ENCODE measurements around the gene HLF.

HLF gene

DNA sequence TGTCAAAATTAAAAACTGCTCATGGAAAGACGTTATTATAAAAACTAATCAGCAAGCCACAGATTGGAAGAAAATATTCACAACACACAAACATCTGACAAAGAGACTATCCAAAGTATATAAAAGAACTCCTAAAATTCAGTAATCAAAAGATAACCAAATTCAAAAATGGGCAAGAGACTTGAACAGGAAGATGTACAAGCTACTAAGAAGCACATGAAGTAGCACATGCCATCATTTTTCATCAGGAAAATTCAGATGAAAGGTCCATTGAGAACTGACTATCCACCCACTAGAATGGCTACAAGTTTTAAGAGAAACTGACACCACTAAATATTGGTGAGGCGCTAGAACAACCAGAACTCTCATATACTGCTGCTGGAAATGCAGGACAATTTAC lies 3.4 kb upstream of the HLF start:
- TF ChIP-seq TAF1 (IDR thresholded peaks at IDR 0.05; ENCODE audit: low read depth) (no peak), RAD21 (IDR thresholded peaks at IDR 0.05; ENCODE audit: low read depth) (no peak), NFIC (IDR thresholded peaks at IDR 0.05) (no peak), YY1 (IDR thresholded peaks at IDR 0.05; ENCODE audit: low read depth) (no peak), EP300 (IDR thresholded peaks at IDR 0.05; ENCODE audit: borderline replicate concordance) (no peak), EGR1 (IDR thresholded peaks at IDR 0.05) (no peak), FOXM1 (IDR thresholded peaks at IDR 0.05; ENCODE audit: borderline replicate concordance, low read depth) (no peak), CREB1 (IDR thresholded peaks at IDR 0.05; ENCODE audit: low read depth) (no peak)
- TF ChIP-seq, protein P1, sequence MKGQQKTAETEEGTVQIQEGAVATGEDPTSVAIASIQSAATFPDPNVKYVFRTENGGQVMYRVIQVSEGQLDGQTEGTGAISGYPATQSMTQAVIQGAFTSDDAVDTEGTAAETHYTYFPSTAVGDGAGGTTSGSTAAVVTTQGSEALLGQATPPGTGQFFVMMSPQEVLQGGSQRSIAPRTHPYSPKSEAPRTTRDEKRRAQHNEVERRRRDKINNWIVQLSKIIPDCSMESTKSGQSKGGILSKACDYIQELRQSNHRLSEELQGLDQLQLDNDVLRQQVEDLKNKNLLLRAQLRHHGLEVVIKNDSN (IDR thresholded peaks at IDR 0.05): no peak
- TF ChIP-seq, protein P2, sequence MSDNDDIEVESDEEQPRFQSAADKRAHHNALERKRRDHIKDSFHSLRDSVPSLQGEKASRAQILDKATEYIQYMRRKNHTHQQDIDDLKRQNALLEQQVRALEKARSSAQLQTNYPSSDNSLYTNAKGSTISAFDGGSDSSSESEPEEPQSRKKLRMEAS (IDR thresholded peaks at IDR 0.05): no peak
- TF ChIP-seq, protein P3, sequence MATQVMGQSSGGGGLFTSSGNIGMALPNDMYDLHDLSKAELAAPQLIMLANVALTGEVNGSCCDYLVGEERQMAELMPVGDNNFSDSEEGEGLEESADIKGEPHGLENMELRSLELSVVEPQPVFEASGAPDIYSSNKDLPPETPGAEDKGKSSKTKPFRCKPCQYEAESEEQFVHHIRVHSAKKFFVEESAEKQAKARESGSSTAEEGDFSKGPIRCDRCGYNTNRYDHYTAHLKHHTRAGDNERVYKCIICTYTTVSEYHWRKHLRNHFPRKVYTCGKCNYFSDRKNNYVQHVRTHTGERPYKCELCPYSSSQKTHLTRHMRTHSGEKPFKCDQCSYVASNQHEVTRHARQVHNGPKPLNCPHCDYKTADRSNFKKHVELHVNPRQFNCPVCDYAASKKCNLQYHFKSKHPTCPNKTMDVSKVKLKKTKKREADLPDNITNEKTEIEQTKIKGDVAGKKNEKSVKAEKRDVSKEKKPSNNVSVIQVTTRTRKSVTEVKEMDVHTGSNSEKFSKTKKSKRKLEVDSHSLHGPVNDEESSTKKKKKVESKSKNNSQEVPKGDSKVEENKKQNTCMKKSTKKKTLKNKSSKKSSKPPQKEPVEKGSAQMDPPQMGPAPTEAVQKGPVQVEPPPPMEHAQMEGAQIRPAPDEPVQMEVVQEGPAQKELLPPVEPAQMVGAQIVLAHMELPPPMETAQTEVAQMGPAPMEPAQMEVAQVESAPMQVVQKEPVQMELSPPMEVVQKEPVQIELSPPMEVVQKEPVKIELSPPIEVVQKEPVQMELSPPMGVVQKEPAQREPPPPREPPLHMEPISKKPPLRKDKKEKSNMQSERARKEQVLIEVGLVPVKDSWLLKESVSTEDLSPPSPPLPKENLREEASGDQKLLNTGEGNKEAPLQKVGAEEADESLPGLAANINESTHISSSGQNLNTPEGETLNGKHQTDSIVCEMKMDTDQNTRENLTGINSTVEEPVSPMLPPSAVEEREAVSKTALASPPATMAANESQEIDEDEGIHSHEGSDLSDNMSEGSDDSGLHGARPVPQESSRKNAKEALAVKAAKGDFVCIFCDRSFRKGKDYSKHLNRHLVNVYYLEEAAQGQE (IDR thresholded peaks at IDR 0.05; ENCODE audit: low read depth): no peak

DNA sequence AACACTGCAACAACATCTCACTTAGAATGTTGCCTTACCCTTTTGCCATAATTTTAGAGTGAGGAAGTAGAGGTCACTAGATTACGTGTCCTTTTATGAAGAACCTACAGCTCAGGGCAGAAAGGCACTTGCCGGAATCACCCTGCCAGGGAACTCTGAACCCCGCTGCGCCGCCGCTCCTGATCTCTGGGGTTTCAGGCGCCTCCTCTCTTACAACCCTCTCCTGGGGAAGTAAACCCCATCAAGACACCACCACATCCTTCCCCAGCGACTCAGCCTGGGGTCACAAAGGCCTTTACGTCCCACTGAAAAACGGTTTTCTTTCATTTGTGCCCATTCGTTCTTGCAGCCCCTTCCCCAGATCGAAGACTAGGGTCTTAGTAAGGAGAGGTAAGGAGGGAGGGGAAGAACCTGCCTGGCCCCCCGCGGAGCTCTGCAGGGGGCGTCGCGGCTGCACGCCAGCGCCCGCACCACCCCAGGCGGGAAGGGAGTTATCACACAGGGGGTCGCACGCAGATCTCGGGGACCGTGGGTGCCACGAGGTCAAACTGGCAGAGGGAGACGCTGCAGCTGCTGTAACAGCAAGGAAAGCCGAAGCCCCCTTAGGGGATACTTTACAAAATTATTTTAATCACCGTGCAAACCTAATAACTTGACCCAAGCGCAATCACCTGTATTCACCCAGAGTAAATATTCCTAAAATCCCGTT lies 1.0 kb upstream of the HLF start:
- no peak for TF ChIP-seq TAF1 (IDR thresholded peaks at IDR 0.05; ENCODE audit: low read depth)
- TF ChIP-seq, protein P1 (IDR thresholded peaks at IDR 0.05): no peak
- TF ChIP-seq, protein P2 (IDR thresholded peaks at IDR 0.05): no peak
- no peak for TF ChIP-seq TCF12 (IDR thresholded peaks at IDR 0.05; ENCODE audit: low read depth)
- TF ChIP-seq RAD21 (IDR thresholded peaks at IDR 0.05; ENCODE audit: low read depth): no peak
- TF ChIP-seq CREB1 (IDR thresholded peaks at IDR 0.05; ENCODE audit: low read depth): no peak
- TF ChIP-seq, protein P3 (IDR thresholded peaks at IDR 0.05; ENCODE audit: low read depth): no peak
- no peak for TF ChIP-seq EGR1 (IDR thresholded peaks at IDR 0.05)
- TF ChIP-seq CEBPB (IDR thresholded peaks at IDR 0.05): no peak
- no peak for TF ChIP-seq EP300 (IDR thresholded peaks at IDR 0.05; ENCODE audit: borderline replicate concordance)
- no peak for TF ChIP-seq YY1 (IDR thresholded peaks at IDR 0.05; ENCODE audit: low read depth)
- TF ChIP-seq TEAD4 (IDR thresholded peaks at IDR 0.05): no peak
- TF ChIP-seq FOXM1 (IDR thresholded peaks at IDR 0.05; ENCODE audit: borderline replicate concordance, low read depth): no peak
- no peak for TF ChIP-seq NFIC (IDR thresholded peaks at IDR 0.05)
- TF ChIP-seq ZBTB7A (IDR thresholded peaks at IDR 0.05; ENCODE audit: low read depth): no peak

DNA sequence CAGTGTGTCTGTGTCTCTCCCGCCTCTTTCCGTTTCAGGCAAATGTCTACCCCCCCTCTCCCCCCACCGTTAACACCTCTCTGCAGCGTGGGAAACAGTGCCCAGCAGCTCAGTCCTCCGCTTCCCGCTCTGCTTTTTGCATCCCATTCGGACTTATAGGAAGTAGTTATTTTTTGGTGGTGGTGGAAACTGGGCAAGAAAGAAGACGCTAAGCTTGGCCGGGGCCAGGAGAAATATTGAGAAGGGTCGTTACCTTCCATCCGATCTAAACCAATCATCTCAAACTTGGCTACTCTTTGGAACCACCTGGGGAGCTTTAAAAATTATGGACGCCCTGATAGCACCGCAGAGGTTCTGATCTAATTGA lies 499 bp upstream of the HLF start:
- TF ChIP-seq CEBPB (IDR thresholded peaks at IDR 0.05): no peak
- no peak for TF ChIP-seq CREB1 (IDR thresholded peaks at IDR 0.05; ENCODE audit: low read depth)
- TF ChIP-seq NFIC (IDR thresholded peaks at IDR 0.05): no peak
- no peak for TF ChIP-seq EP300 (IDR thresholded peaks at IDR 0.05; ENCODE audit: borderline replicate concordance)
- no peak for TF ChIP-seq FOXM1 (IDR thresholded peaks at IDR 0.05; ENCODE audit: borderline replicate concordance, low read depth)
- TF ChIP-seq ZBTB7A (IDR thresholded peaks at IDR 0.05; ENCODE audit: low read depth): no peak
- TF ChIP-seq TCF12 (IDR thresholded peaks at IDR 0.05; ENCODE audit: low read depth): no peak
- TF ChIP-seq EGR1 (IDR thresholded peaks at IDR 0.05): no peak
- no peak for TF ChIP-seq TAF1 (IDR thresholded peaks at IDR 0.05; ENCODE audit: low read depth)
- TF ChIP-seq, protein P1 (IDR thresholded peaks at IDR 0.05): no peak

DNA sequence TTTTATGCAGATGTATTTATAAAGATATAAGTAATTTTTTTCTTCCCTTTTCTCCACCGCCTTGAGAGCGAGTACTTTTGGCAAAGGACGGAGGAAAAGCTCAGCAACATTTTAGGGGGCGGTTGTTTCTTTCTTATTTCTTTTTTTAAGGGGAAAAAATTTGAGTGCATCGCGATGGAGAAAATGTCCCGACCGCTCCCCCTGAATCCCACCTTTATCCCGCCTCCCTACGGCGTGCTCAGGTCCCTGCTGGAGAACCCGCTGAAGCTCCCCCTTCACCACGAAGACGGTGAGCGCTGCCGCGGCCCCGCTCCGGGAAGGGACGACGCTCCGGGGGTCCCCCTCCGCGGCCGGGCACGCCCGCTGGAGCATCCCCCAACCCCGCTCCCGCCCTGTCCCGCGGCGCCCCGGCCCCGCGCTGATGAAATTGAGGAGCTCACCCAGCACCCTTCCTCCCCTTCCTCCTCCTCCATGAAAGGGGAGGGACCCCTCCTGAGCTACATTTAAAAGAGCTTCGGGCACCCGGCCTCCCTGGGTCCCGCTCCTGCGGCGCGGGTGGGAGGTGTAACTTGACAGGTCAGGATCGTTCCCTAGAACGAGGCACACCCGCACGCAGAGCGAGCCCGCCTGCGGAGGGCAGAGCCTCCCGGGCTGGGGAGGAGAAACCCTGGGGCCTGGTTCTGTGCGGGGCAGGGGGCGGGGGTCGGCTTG lies 706 bp downstream of the HLF start:
- TF ChIP-seq, protein P1 (IDR thresholded peaks at IDR 0.05): no peak
- TF ChIP-seq CREB1 (IDR thresholded peaks at IDR 0.05; ENCODE audit: low read depth) (no peak), ZBTB7A (IDR thresholded peaks at IDR 0.05; ENCODE audit: low read depth) (0 out of 2 replicates have a peak, but pooled peaks have one; percentile 50), EP300 (IDR thresholded peaks at IDR 0.05; ENCODE audit: borderline replicate concordance) (no peak)
